HG02884 (cell line): Measurements from ENCODE around the gene NACA2.
"Not testable (repeated sequence)": the region's sequence is repeated elsewhere in the genome, so short reads cannot be mapped to it uniquely, and the experiment has no call there.

Source experiments
- ATAC-seq: cut with Tn5 transposase; IDR thresholded peaks from one replicate; pipeline ENCODE4 v1.9.1; 2021; ENCODE audit warnings: mild to moderate bottlenecking, moderate library complexity; ENCODE audit not compliant: unreplicated experiment

The NACA2 gene

DNA sequence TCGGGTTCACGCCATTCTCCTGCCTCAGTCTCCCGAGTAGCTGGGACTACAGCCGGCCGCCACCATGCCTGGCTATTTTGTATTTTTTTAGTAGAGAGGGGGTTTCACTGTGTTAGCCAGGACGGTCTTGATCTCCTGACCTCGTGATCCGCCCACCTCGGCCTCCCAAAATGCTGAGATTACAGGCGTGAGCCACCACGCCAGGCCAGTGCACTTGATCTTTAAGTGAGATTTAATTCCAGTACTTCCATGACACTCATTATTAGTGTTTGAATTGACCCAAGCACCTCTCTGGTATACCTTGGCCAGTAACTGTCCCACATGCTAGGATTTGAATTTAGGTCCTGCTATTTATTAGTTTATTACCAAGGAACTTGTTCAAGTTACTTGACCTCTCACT is 38.5 kb downstream of the NACA2 start:
- ATAC-seq: not testable (repeated sequence)

DNA sequence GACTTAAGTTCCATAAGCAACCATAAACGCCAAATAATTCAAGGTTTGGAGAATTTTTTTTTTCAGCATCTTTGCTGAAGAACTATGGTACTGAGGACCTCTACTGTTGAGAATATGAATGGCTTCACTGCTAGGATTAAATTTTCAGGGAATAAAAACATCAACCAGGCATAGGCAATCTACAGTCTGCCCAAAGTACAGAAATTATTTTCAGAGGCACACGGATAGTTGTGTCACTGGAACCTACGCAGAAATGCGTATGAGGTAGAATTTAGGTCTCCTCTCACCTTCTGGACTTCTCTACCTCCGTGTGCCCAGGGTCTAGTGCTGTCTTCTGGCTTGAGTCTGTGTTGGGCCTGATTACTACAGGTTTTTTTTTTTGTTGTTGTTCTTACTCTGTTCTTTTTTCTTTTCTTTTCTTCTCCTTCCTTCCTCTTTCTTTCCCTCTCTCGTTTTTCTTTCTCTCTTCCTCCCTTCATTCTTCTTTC is 39.7 kb downstream of the NACA2 start:
- no peak for ATAC-seq

DNA sequence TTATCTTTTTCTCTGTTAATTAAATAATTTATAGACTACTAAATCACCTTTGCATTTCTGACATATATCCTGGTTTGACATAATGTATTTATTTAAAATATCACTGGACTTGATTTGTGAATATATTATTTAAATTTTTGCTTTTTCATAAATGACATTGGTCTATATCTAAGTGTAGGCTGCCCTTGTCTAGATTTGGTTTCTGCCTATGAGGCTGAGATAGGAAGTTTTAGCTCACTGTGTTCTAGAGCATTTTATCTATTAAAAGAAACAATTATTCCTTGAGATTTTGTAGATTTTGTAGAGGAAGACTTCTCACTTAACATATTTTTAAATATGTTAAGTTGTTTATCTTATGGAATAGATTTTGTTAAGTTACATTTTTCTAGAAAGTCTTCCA is 43.9 kb downstream of the NACA2 start:
- no peak for ATAC-seq

DNA sequence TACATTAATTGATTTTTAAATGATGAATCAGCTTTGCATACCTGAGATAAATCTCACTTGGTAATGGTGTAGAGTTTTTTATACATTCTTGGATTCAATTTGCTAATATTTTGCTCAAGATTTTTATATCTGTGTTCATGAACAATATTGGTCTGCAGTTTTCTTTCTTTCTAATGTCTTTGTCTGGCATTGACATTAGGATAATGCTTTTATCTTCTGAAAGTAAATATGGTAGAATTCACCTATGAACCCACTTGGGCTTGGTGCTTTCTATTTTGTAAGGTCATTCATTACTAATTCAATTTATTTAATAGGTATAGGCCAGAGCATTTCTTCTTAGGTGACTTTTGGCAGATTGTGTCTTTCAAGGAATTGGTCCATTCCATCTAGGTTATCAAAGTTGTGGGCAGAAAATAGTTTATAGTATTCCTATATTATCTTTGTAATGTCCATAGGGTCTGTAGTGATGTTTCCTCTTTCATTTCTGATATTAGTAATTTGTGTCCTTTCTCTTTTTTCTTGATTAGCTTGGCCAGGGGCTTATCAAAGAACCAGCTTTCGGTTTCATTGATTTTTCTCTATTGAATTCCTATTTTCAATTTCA is 45.6 kb downstream of the NACA2 start:
- no peak for ATAC-seq

DNA sequence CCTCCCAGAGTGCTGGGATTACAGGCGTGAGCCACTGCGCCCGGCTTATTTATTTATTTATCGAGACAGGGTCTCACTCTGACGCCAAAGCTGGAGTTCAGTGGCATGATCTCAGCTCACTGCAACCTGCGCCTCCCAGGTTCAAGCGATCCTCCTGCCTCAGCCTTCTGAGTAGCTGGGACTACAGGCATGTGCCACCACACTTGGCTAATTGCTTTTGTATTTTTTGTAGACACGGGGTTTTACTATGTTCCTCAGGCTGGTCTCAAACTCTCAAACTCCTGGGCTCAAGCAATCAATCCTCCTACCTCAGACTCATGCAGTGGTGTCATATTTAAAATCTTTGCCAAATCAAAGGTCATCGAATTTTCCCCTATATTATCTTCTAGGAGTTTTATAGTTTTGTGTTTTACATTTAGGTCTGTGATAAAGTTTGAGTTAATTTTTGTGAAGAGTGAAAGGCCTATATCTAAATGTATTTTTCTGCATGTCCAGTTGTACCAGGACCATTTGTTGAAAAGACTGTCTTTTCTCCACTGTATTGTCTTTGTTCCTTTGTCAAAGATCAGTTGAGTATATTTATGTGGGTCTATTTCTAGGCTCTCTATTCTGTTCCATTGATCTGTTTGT is 47.1 kb downstream of the NACA2 start:
- ATAC-seq: no peak

DNA sequence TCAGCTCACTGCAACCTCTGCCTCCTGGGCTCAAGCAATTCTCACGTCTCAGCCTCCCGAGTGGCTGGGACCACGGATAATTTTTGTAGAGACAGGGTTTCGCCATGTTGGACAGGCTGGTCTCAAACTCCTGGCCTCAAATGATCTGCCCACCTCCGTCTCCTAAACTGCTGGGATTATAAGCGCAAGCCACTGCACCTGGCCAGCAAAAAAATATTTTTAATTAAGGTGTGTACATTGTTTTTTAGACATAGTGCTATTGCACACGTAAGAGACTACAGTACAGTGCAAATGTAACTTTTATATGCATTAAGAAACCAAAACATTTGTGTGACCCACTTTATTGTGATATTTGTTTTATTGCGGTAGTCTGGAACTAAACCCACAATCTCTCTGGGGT is 49.0 kb downstream of the NACA2 start:
- ATAC-seq: no peak

DNA sequence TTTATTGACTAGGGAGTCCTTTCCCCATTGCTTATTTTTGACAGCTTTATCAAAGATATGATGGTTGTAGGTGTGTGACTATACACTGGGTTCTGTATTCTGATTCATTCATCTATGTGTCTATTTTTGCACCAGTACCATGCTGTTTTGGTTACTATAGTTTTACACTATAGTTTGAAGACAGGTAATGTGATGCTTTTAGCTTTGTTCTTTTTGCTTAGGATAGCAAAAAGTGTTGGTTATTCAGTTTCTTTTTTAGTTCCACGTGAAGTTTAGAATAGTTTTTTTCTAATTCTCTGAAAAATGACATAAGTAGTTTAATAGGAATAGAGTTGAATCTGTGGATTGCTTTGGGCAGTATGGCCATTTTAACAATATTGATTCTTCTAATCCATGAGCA is 50.1 kb downstream of the NACA2 start:
- no peak for ATAC-seq
